Measurements from ENCODE around the gene FRMD3.

DNA sequence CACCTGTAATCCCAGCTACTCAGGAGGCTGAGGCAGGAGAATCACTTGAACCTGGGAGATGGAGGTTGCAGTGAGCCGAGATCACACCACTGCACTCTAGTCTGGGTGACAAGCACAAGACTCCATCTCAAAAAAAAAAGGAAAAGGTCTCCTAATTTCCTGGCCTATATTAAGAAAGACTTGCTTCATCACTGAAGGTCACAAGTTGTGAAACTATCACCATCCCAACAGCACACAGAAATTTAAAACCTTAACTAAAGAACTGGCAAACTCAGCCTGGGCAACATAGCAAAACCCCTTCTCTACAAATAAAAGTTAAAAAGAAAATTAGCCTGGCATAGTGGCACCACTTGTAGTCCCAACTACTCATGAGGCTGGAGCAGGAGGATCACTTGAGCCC lies 17.2 kb downstream of the FRMD3 start:
- TF ChIP-seq, protein P1, sequence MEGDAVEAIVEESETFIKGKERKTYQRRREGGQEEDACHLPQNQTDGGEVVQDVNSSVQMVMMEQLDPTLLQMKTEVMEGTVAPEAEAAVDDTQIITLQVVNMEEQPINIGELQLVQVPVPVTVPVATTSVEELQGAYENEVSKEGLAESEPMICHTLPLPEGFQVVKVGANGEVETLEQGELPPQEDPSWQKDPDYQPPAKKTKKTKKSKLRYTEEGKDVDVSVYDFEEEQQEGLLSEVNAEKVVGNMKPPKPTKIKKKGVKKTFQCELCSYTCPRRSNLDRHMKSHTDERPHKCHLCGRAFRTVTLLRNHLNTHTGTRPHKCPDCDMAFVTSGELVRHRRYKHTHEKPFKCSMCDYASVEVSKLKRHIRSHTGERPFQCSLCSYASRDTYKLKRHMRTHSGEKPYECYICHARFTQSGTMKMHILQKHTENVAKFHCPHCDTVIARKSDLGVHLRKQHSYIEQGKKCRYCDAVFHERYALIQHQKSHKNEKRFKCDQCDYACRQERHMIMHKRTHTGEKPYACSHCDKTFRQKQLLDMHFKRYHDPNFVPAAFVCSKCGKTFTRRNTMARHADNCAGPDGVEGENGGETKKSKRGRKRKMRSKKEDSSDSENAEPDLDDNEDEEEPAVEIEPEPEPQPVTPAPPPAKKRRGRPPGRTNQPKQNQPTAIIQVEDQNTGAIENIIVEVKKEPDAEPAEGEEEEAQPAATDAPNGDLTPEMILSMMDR (IDR thresholded peaks at IDR 0.05): no peak
- TF ChIP-seq EP300 (IDR thresholded peaks at IDR 0.05): no peak
- TF ChIP-seq POLR2A (IDR thresholded peaks at IDR 0.05): no peak
